Measurements from ENCODE around the gene KRT5. TPM values are rescaled to one million over a fixed set of nuclear protein-coding genes. Genes with fewer than 3 reads are reported as not detected.

KRT5 gene
- total RNA-seq (2014; rRNA removed; shearing (Covaris generic)), result not detected in 2 replicates
- polyA plus RNA-seq (2016; fragmentation: Nextera tagmentation; extraction: Ambion mirVana), result not detected in 2 replicates
- long read RNA-seq, result 0 reads

GRCh38 chr12:52519826-52520662 lies at the start of gene KRT5:
TSS of gene KRT5 (minus strand) at chr12:52520394. CDS start at chr12:52520296, 98 bp downstream.
- Histone ChIP-seq H3K4me1 (ENCODE audit: insufficient read depth) (no peaks in the 10 kb centered on the region), H3K4me2 (no peak within 1 kb of the TSS), H3K27ac (ENCODE audit: low read depth) (no peak within 1 kb of the TSS), H3K36me3 (ENCODE audit: insufficient read depth) (no peaks in the 10 kb centered on the region), H3F3A (replicated peaks; ENCODE audit: low read depth) (no peaks in the 10 kb centered on the region), H2AFZ (no peak within 1 kb of the TSS), H3K4me3 (no peak within 1 kb of the TSS), H4K20me1 (replicated peaks; ENCODE audit: insufficient read depth) (no peaks in the 10 kb centered on the region), H3K27me3 (ENCODE audit: insufficient read depth) (no peaks in the 10 kb centered on the region), H3K9me2 (ENCODE audit: insufficient read depth) (0 out of 2 replicates have a peak, but pooled peaks cover 3% of the 10 kb centered on the region), H3K79me2 (replicated peaks; ENCODE audit: insufficient read depth) (no peaks in the 10 kb centered on the region)
- TF ChIP-seq ZNF462 (CRISPR knock-in tag; IDR thresholded peaks at IDR 0.05) (no peak), EZH2phosphoT487 (IDR thresholded peaks at IDR 0.05; ENCODE audit: unreplicated experiment) (no peak), CTCF (conservative IDR thresholded peaks at IDR 0.05; ENCODE audit: low read depth in 2 of 2) (no peak), POLR2AphosphoS5 (IDR thresholded peaks at IDR 0.05; ENCODE audit: low read depth) (no peak), CREB1 (CRISPR knock-in tag; IDR thresholded peaks at IDR 0.05; ENCODE audit: low read depth) (no peak), EZH2 (IDR thresholded peaks at IDR 0.05; ENCODE audit: low read depth, unreplicated experiment) (no peak), JUNB (IDR thresholded peaks at IDR 0.05; ENCODE audit: unreplicated experiment) (no peak), ZNF331 (CRISPR knock-in tag; IDR thresholded peaks at IDR 0.05; ENCODE audit: low read depth) (no peak), NANOG (IDR thresholded peaks at IDR 0.05; ENCODE audit: borderline replicate concordance) (no peak), ZNF114 (CRISPR knock-in tag; IDR thresholded peaks at IDR 0.05) (no peak), ETS1 (IDR thresholded peaks at IDR 0.05) (no peak), STAT1 (IDR thresholded peaks at IDR 0.05; ENCODE audit: unreplicated experiment) (no peak)
- no peaks in the 10 kb centered on the region for H3K9me3 Mint-ChIP-seq
- H3K4me3 Mint-ChIP-seq, result no peak within 1 kb of the TSS
- DNase-seq (ENCODE audit: low spot score) (no peak), ATAC-seq (no peak)
- peaks cover 15% of the 10 kb centered on the region; the same call in 1 of the 3 replicates for H3K4me1 Mint-ChIP-seq
- no peak within 1 kb of the TSS for H3K27ac Mint-ChIP-seq
- no peaks in the 10 kb centered on the region for H3K36me3 Mint-ChIP-seq (ENCODE audit: low read depth)
- H3K27me3 Mint-ChIP-seq (ENCODE audit: insufficient read depth, low read depth, poor library complexity), result peaks cover 12% of the 10 kb centered on the region
